GM21423 (cell line): ENCODE data around the gene TMEM220.
"Not testable (repeated sequence)": the region's sequence is repeated elsewhere in the genome, so short reads cannot be mapped to it uniquely, and the experiment has no call there.

Experiments used
- ATAC-seq: cut with Tn5 transposase; IDR thresholded peaks from one replicate; pipeline ENCODE4 v1.9.1; 2021; ENCODE audit warnings: mild to moderate bottlenecking, moderate library complexity; ENCODE audit not compliant: unreplicated experiment

TMEM220 gene

GRCh38 chr17:10755592-10756127, 25.8 kb upstream of the TMEM220 start:
- no peak for ATAC-seq

- no peak for ATAC-seq
Observed at GRCh38 chr17:10754861-10755591, 25.2 kb upstream of the TMEM220 start.

GRCh38 chr17:10754109-10754508, 24.3 kb upstream of the TMEM220 start:
- ATAC-seq, result no peak

- ATAC-seq, result no peak
Observed at GRCh38 chr17:10752696-10753095, 22.9 kb upstream of the TMEM220 start.

- no peak for ATAC-seq
Observed at GRCh38 chr17:10751563-10751962, 21.7 kb upstream of the TMEM220 start.

DNA sequence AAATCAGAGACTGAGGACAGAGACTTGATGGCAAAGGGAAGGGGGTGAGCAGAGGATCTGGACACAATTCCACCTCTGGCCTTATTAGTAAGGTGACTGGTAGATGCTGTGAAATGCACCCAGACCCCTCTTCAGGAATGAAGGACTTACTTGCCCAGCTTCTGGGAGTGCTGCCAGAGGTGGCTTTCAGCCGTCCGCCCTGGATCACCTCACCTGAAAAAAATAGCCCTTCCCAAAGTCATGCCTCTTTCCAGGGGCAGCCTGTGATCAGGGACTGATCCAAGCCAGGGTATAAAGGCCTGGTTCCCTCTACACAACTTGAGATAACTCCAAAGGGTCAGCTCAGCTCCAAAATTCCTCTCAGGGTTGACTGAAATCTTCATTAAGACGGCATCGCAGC, 20.4 kb upstream of the TMEM220 start:
- ATAC-seq, result no peak

- ATAC-seq, result no peak
Observed at GRCh38 chr17:10748531-10749181, 18.8 kb upstream of the TMEM220 start.

- ATAC-seq, result no peak
Observed at GRCh38 chr17:10745231-10745630, 15.4 kb upstream of the TMEM220 start.

GRCh38 chr17:10744501-10745000, 14.7 kb upstream of the TMEM220 start:
- ATAC-seq, result no peak

DNA sequence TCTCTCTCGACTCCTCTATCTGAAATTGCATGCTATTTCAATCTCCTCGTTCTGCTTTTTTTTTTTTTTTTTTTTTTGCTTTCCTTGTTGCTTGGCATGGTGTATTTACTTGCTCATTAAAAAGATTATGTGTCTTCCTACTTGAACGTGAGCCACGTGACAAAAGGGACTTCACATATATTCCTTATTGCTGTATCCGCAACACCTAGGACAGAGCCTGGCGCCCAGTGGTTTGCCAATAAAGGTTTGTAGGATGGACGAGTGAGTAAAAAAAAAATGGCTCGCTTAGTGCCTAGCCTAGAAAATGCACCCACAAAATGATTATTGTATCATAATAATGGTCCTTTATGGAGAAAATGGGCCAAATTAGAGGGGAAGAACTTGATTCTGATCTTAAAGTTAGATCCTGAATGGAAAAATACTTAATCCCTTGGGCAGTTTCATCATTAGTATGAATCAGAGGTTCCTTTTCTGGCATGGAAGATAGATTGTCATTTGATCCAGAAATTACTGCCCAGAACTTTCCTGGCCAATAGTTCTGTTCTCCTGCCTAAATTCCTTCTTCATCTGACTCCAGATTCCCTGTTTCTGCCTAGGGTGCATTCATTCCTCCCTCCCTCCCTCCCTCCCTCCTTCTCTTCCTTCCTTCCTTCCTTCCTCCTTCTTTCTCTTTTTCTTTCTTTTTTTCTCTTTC, 13.6 kb upstream of the TMEM220 start:
- no peak for ATAC-seq

- no peak for ATAC-seq
Observed at GRCh38 chr17:10742431-10742830, 12.6 kb upstream of the TMEM220 start.

GRCh38 chr17:10741416-10742135, 11.8 kb upstream of the TMEM220 start:
- ATAC-seq, result no peak

DNA sequence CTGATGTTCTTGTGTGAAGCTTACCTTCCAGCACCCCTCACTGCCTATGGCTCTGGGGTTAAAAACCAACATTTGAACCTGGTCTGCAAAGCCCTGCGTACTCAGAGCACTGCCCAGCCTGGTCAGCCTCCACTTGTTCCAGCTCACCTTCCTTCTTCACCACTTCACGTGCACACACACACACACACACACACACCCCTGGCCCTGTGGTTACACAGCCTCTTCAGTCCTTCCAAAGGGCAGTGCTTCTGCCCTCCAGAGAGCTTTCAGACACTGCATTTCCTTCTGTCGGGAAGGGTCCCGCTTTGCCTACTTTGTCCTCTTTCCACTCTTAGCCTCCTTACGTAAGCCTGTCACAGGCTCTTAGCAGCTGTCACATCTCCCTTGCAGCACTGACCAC, 9.6 kb upstream of the TMEM220 start:
- no peak for ATAC-seq

- ATAC-seq, result no peak
Observed at GRCh38 chr17:10738521-10739258, 8.9 kb upstream of the TMEM220 start.

- ATAC-seq, result no peak
Observed at GRCh38 chr17:10737736-10738135, 7.9 kb upstream of the TMEM220 start.

DNA sequence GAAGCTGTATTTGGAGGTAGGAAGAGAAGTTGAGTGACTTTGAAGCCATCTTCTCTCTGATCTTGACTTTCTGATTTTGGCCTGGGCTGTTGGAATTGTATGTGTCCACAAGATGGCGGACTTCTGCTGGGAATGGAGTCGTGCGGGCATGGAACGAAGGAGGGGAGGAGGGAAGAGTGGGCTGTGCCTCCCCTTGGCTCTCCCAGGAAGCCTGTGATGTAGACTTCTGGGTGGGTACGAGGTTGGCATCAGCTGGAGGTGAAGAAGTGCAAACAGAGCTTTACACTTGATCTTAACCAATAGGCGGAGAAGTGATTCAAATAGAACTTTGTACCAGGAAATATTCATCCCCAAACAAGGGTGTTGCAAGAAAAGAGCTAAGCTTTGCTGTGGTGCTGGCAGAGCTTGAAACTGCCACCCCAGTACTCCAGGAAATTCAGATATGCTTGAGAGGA, 7.4 kb upstream of the TMEM220 start:
- ATAC-seq, result no peak

DNA sequence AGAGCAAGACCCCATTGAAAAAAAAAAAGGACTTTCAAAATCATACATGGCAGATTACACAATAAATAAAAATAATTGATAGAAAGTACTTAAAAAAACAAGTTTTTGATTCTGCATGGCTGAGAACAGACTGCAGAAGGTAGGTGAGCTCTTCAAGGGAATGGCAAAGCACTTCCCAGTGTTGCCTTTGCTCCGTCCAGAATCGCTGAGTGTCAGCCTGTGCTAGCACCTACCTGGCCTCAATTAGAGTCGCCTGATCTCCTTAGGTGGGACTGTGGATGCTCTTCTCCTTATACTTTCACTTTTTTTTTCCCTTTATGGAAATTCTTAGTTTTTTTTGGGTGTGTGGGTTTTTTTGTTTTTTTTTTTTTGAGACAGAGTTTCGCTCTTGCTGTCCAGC, 6.0 kb upstream of the TMEM220 start:
- no peak for ATAC-seq

- no peak for ATAC-seq
Observed at GRCh38 chr17:10735251-10735650, 5.4 kb upstream of the TMEM220 start.

DNA sequence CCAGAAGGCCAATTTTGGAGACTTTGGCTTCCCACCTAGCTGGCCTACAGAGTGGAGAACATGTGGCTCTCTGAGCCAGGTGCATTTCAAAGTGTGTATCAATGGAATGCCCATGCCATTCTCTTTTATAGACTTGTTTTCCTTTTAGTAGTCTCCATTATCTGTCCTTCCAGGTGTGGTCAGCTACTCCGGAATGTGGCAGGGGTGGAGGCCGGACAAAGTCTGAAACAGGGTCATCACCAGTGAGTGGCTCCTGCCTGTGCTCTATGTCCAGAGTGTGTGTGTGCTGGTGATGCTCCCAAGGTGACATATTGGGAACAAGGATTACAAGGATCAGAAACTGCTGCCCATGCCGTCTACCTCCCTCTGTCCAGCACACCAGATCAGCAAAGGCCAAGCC, 3.8 kb upstream of the TMEM220 start:
- ATAC-seq, result no peak

- ATAC-seq, result not testable (repeated sequence)
Observed at GRCh38 chr17:10732121-10732520, 2.3 kb upstream of the TMEM220 start.
